Nasal cavity respiratory epithelium epithelial cell of viscerocranial mucosa (primary cell): ENCODE results near the gene KMT5C. TPM values are rescaled to one million over a fixed set of nuclear protein-coding genes. Genes with fewer than 3 reads are reported as not detected.

Experiments used
- total RNA-seq: library from RNA; depleted of rRNA; stranded (reverse); fragments of >200 nt; gene quantifications from 2 replicates; pipeline ENCODE4 v1.2.3, GENCODE V29; 2014

KMT5C gene
- total RNA-seq: 6.1 and 6.2 TPM in 2 replicates

DNA sequence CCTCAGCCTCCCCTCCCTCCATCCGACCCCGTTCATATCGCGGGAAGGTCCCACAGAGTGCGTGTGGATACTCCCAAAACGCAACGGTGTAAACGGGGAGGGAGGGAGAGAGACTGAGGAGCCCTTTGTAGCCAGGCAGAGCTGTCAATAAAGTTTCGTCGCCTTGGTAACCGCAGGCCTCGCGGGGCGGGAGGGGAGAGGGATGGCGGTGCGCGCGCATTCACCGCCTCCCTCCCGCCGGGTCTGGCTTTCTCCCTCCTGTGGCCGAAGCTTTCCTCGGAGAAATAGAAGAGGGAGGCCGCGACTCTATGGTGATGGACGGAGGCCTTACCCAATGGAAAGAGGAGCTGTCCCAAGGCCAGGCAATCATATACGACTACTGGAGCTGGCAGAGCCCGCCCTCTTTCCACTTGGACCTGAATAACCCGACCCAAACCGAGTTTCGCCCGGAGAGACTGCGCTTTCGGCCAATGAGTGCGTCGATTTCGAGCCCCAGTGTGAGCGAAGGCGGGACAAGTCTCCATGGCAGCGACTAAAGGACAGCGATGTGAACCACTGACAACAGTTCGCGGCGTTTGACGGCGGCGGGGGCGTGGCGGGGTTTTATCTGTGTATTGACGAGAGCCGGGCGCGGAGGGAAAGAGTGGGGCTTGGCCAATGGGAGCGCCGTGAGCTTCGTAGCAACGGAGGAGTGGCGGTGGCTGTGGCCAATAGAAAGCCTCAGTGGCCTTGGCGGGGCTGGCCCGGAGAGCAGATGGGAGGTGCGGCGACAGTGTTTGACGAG is at the start of gene KMT5C:
Gene KMT5C (plus strand): TSS at position 772 of the 784 bp plus-strand sequence. CDS start 2,061 bp downstream, outside the sequence.

DNA sequence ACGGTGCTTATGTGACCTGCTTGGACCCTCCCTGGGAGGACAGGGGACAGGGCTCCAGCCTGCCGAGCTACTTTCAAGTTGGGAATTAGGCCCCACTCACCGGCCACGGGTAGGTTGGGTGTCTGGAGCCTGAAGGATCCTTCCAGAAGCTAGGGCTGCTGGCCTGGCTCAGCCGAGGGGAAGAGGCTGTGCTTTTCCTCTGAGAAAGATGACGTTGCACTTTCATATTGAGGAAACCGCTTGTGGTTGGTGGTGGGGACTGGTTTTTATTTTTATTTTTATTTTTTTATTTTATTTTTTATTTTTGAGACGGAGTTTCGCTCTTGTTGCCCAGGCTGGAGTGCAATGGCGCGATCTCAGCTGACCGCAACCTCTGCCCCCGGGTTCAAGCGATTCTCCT is 14.5 kb upstream of the KMT5C start, which contains the start of gene TMEM150B:
Gene TMEM150B (minus strand): TSS at position 170 of the 400 bp plus-strand sequence. CDS start 4,305 bp downstream, outside the sequence.

DNA sequence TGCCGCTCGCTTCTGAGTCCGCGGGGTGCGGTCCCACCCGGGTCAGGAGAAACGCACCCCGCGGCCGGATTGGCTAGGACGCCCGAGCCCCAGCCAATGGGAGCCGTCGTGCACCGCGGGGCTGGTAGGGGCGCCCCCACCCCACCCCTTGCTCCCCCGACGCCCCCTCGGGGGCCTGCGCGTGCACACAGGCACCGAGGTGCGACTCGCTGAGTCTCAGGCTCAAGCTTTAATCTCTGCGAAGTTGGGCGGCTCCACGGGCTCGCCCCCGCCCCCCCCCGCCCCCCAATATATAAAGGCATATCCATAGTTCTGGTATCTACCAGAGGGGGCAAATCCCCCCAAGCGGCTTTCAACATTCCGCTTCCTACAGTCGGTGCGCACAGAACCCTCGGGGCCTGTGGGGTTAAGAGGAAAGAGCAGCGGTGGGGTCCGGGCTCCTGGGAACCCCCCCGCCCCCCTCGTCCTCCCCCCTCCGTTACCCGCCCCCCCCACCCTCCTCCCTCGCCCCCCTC is 15.1 kb downstream of the KMT5C start, which contains the start of gene COX6B2:
Gene COX6B2 (minus strand): TSS at position 22 of the 515 bp plus-strand sequence. CDS start 198 bp downstream, outside the sequence.

DNA sequence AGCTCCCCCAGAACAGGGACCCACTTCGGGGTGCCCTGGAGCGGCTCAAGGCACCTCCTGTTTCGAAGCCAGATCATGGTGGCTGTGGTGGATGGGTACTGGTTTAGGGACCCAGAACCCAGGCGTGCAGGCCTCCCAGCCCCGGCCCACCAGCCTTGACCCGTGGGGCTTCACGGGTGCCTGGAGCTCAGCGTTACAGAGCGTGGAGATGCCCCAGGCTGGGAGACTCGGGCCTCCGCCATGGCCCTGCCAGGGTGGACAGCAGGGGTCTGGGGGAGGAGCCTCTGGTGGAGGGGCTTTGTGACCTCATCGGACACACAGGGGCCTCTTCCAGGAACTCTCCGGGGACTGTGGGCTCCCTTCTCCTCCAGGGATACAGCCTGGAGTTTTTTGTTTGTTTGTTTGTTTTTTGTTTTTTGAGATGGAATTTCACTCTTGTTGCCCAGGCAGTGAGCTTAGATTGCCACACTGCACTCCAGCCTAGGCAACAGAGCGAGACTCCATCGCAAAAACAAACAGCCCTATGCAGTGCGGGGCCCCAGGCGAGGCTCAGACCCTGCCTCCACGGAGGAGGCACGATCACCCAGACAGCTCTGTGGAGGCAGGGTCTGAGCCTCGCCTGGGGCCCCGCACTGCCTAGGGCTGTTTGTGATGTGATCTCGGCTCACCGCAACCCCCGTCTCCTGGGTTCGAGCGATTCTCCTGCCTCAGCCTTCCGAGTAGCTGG is 23.5 kb downstream of the KMT5C start, which contains the start of gene GARIN5B:
Gene GARIN5B (minus strand): TSS at position 271 of the 727 bp plus-strand sequence. CDS start 194 bp downstream, at position 77.

DNA sequence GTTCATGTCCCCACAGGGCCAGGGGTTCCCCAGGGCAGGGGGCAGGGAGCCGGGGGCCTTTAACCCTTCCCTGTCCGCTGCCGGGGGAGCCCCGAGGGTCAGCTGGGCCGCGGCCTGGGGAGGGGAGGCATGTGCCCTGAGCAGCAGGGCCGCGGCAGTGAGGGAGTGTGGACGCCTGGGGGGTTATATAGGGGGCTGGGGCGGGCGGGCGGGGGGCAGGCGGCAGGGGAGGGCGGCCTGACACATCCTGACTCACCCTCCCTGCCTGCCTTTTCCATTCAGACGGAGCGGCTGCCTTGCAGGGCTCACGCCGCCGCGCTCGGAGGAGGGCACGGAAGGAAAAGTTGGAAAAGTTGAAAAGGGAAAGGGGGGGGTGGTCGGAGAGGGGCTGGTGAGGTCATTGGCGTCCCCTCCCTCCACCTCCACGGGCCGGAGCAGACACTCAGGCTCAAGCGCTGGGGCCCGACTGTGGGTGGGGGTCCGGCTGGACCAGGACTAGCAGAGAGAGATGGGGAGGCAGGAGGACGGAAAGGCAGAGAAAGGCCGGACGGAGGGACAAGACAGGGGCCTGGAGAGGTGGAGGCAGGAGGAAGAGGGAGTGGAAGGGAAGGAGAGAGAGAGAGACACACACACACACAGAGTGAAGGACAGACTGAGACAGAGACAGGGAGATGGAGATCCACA is 30.8 kb downstream of the KMT5C start, which contains the start of gene IL11:
Gene IL11 (minus strand): TSS at position 159 of the 684 bp plus-strand sequence. CDS start 153 bp downstream, at position 6.

DNA sequence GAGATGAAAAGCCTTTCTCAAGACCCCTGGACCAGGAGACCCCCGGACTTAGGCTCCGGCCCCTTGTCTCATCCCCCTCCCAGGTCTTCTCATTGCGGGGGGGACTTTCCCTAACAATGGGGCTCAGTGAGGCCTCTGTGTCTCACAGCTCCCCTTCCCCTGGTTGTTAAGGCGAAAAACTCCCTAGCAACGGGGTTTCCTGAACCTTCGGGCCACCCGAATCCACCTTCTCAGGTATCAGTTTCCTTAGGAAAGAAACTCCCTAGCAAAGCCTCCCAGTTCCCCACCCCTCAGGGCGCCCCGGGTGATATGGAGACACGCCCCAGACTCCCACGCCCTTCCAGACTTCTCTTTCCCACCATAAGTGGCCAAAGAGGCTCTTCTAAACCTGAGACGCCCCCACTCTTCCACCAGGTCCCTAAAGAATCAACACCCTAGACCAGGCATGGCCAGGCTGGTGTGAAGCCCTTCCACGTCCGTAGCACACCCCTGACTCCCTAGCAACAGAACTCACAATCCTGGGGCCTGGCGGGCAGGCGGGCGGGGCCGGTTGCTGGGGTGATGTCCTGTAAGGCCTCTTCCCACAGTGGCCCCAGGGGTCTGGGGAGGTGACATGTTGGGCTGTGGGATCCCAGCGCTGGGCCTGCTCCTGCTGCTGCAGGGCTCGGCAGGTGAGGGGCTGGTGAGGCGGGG is 36.7 kb downstream of the KMT5C start, which contains the start of gene TMEM190:
Gene TMEM190 (plus strand): TSS at position 586 of the 693 bp plus-strand sequence. CDS start 28 bp downstream, at position 614.

DNA sequence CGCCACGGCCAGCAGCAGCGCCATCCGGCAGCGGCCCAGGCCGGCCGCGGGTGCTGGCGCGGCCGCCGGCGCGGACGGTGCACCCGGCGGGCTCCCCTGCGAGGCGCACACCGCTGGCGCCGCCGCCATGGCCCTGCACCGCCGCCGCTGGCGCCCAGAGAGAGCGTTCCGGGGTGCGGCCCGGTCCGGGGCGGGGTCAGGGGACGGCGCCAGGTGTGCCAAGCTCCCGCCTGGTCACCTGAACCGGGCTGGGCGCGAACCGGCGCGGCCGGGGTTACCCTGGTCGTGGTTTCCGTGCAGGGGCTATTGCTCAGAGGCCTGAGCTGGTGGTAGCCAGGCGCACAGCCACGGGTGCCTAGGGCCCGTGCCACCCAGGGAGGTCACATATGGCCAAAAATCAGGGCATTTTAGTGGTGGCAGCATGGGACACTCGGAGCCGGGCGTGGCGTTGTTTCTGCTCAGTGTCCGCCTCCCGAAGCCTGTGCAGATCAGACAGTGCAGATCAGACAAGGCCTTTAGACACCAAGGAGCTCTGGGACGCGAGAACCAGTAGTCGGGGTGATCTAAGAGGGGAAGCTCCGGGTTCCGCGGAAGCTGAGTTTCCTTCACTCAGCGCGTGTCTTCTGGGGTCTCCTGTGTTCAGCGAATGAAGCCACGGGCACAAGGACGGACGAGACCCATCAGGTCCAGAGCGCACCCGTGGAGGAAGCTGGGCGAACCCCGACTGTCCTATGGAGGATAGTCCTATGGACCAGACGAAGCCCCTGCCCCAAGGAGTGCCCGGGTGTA is 44.6 kb downstream of the KMT5C start, which contains the start of gene TMEM238:
Gene TMEM238 (minus strand): TSS at position 162 of the 789 bp plus-strand sequence. CDS start 33 bp downstream, at position 129.

DNA sequence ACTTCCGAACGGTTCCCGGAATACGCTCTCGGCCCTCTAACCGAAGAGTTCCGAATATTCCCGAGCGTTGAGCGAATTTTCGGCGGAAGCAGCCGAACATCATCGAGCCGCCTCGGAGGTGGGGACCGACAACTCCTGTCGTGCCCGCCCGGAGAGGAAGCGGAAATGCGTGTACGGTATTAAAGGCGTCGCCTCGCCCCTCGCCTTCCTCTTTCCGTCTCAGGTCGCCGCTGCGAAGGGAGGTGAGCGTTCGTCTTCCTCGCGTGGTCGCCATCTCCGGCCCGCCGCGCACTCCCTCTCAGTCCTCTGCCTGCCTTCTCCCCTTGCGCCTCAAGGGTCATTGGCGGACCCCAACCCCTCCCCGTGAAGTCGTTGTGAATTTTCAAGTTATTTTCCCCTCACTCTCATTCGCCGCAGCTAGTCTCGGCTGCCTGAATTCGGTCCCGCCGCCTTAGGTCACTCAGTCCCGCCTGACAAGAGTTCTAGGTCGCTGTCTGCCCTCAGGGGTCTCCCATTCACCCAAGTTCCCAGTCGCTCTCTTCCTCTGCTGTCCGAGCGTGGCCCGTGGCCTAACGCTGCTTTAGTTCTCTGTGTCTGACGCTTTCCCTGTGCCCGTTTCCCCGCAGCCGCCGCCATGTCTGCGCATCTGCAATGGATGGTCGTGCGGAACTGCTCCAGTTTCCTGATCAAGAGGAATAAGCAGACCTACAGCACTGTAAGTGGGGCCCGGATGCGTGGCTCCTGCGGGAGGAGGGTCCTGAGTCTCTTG is 46.2 kb downstream of the KMT5C start, which contains the start of gene RPL28:
Gene RPL28 (plus strand): TSS at position 209 of the 769 bp plus-strand sequence. CDS start 426 bp downstream, at position 635.

Other genes starting within 250 kb of the KMT5C start
- gene PPP1R12C, start 222.2 kb upstream of the KMT5C start, total RNA-seq: 23.9 and 28.3 TPM in 2 replicates
- gene TNNT1, start 190.7 kb upstream of the KMT5C start, total RNA-seq: 23.2 and 27.6 TPM in 2 replicates
- gene TNNI3, start 182.1 kb upstream of the KMT5C start, total RNA-seq: 0.21 and 0.34 TPM in 2 replicates
- gene DNAAF3, start 173.3 kb upstream of the KMT5C start, total RNA-seq: 0.34 and 0.43 TPM in 2 replicates
- gene SYT5, start 159.6 kb upstream of the KMT5C start, total RNA-seq: not detected in 2 replicates
- gene PTPRH, start 130.4 kb upstream of the KMT5C start, total RNA-seq: 0.68 and 1.00 TPM in 2 replicates
- 0.68 and 2.0 TPM in 2 replicates for gene TMEM86B, start 111.1 kb upstream of the KMT5C start, total RNA-seq
- gene PPP6R1, start 80.9 kb upstream of the KMT5C start, total RNA-seq: 24.9 and 64.2 TPM in 2 replicates
- gene HSPBP1, start 59.8 kb upstream of the KMT5C start, total RNA-seq: 32.8 and 33.6 TPM in 2 replicates
- 0.34 and 0.43 TPM in 2 replicates for gene BRSK1, start 55.9 kb upstream of the KMT5C start, total RNA-seq
- gene TMEM150B, start 14.5 kb upstream of the KMT5C start, total RNA-seq: not detected in 2 replicates
- gene COX6B2, start 14.8 kb downstream of the KMT5C start, total RNA-seq: 0.34 and 0.43 TPM in 2 replicates
- gene GARIN5B, start 23.4 kb downstream of the KMT5C start, total RNA-seq: not detected in 2 replicates
- 0.34 and 1.6 TPM in 2 replicates for gene IL11, start 30.6 kb downstream of the KMT5C start, total RNA-seq
- gene TMEM190, start 37.0 kb downstream of the KMT5C start, total RNA-seq: not detected in 2 replicates
- gene TMEM238, start 44.4 kb downstream of the KMT5C start, total RNA-seq: 2.3 and 4.4 TPM in 2 replicates
- 216 and 276 TPM in 2 replicates for gene RPL28, start 46.1 kb downstream of the KMT5C start, total RNA-seq
- 26.8 and 37.9 TPM in 2 replicates for gene UBE2S, start 67.9 kb downstream of the KMT5C start, total RNA-seq
- not detected in 2 replicates for gene SHISA7, start 103.4 kb downstream of the KMT5C start, total RNA-seq
- 34.8 and 39.6 TPM in 2 replicates for gene ISOC2, start 121.8 kb downstream of the KMT5C start, total RNA-seq
- not detected in 2 replicates for gene C19orf85, start 124.9 kb downstream of the KMT5C start, total RNA-seq
- gene ZNF628, start 136.7 kb downstream of the KMT5C start, total RNA-seq: 1.4 and 4.4 TPM in 2 replicates
- gene NAT14, start 145.3 kb downstream of the KMT5C start, total RNA-seq: 2.1 and 2.7 TPM in 2 replicates
- 0.36 TPM in 1 of 2 replicates, not detected in the other for gene SSC5D, start 148.6 kb downstream of the KMT5C start, total RNA-seq
- gene SBK2, start 197.3 kb downstream of the KMT5C start, total RNA-seq: not detected in 2 replicates
- gene SBK3, start 205.7 kb downstream of the KMT5C start, total RNA-seq: not detected in 2 replicates
- 2.4 and 6.7 TPM in 2 replicates for gene ZNF579, start 241.0 kb downstream of the KMT5C start, total RNA-seq